HepG2 (cell line): ENCODE results near the gene PLEKHG5. TPM values are rescaled to one million over a fixed set of nuclear protein-coding genes. Genes with fewer than 3 reads are reported as not detected.
A peak's percentile ranks its signal among the peaks of the same experiment; 100 is the strongest.

Experiments
- ARHGAP35 ChIP-seq: sonication (generic); formaldehyde crosslinking; IDR thresholded peaks from 2 replicates; pipeline ENCODE4 v1.9.0; 2022; ENCODE audit warnings: mild to moderate bottlenecking, inconsistent platforms, moderate library complexity, missing genetic modification reagents, borderline replicate concordance
- ARNTL ChIP-seq: sonication (generic); formaldehyde crosslinking; IDR thresholded peaks from 2 replicates; pipeline ENCODE4 v1.4.0; 2020; ENCODE audit warnings: mild to moderate bottlenecking, missing genetic modification reagents
- EZH2 ChIP-seq: conservative IDR thresholded peaks from 2 replicates; pipeline ENCODE4 v1.6.1; 2012; ENCODE audit warnings: mild to moderate bottlenecking, low read depth, low read length, moderate library complexity
- HOXA5 ChIP-seq: sonication (generic); formaldehyde crosslinking; IDR thresholded peaks from 2 replicates; pipeline ENCODE4 v1.4.0; 2020; ENCODE audit warnings: missing genetic modification reagents
- KAT8 ChIP-seq: IDR thresholded peaks from 2 replicates; pipeline ENCODE4 v1.6.1; 2016; ENCODE audit warnings: missing genetic modification reagents, missing compliant biosample characterization
- LCORL ChIP-seq, 2 experiments: fragments of 450-650 bp in 1 of 2; sonication (generic) in 1 of 2; formaldehyde crosslinking in 1 of 2; IDR thresholded peaks; 2 replicates each; pipeline versions ENCODE4 v1.5.0 to v1.6.1; 2017 to 2020; ENCODE audit warnings: antibody characterized with exemption in 1 of 2, missing genetic modification reagents in 1 of 2
- NCOA5 ChIP-seq: sonication (generic); formaldehyde crosslinking; IDR thresholded peaks from 2 replicates; pipeline ENCODE4 v1.4.0; 2020; ENCODE audit warnings: missing genetic modification reagents
- NFE2L2 ChIP-seq: fragments of 150-350 bp; IDR thresholded peaks from 2 replicates; pipeline ENCODE4 v1.6.1; 2014; ENCODE audit warnings: low read length
- SNAI1 ChIP-seq: sonication (generic); formaldehyde crosslinking; IDR thresholded peaks from 2 replicates; pipeline ENCODE4 v1.5.0; 2020; ENCODE audit warnings: mild to moderate bottlenecking, missing genetic modification reagents, borderline replicate concordance
- SOX13 ChIP-seq, 3 experiments: fragments of 450-650 bp in 1 of 3; sonication (generic) in 1 of 3; formaldehyde crosslinking in 1 of 3; IDR thresholded peaks in 2 of 3; conservative IDR thresholded peaks in 1 of 3; 2 replicates each; pipeline versions ENCODE4 v1.5.0 to v1.6.1; 2016 to 2020; ENCODE audit warnings: antibody characterized with exemption in 1 of 3, mild to moderate bottlenecking in 1 of 3, missing compliant biosample characterization in 1 of 3, missing genetic modification reagents in 1 of 3, moderate library complexity in 1 of 3
- SP140L ChIP-seq: sonication (generic); formaldehyde crosslinking; IDR thresholded peaks from 2 replicates; pipeline ENCODE4 v1.4.0; 2020; ENCODE audit warnings: missing genetic modification reagents, borderline replicate concordance
- SP5 ChIP-seq: IDR thresholded peaks from 2 replicates; pipeline ENCODE4 v1.6.1; 2016; ENCODE audit warnings: low read depth, borderline replicate concordance
- SRSF4 ChIP-seq: fragments of 200-400 bp; formaldehyde crosslinking; IDR thresholded peaks from one replicate; pipeline ENCODE4 v1.6.1; 2018; ENCODE audit warnings: mild to moderate bottlenecking, low read depth, low read length, moderate library complexity; ENCODE audit not compliant: poor library complexity, severe bottlenecking
- ZNF20 ChIP-seq: sonication (generic); formaldehyde crosslinking; IDR thresholded peaks from 2 replicates; pipeline ENCODE4 v1.4.0; 2020; ENCODE audit warnings: mild to moderate bottlenecking, moderate library complexity, missing genetic modification reagents
- ZNF263 ChIP-seq: sonication (generic); formaldehyde crosslinking; IDR thresholded peaks from 2 replicates; pipeline ENCODE4 v1.4.0; 2020; ENCODE audit warnings: missing genetic modification reagents
- ZNF530 ChIP-seq: sonication (generic); formaldehyde crosslinking; IDR thresholded peaks from 2 replicates; pipeline ENCODE4 v1.5.0; 2020; ENCODE audit warnings: low read depth, mild to moderate bottlenecking, missing genetic modification reagents
- ZNF543 ChIP-seq: sonication (generic); formaldehyde crosslinking; IDR thresholded peaks from 2 replicates; pipeline ENCODE4 v1.4.0; 2020; ENCODE audit warnings: mild to moderate bottlenecking, missing genetic modification reagents
- ZNF776 ChIP-seq: sonication (generic); formaldehyde crosslinking; IDR thresholded peaks from 2 replicates; pipeline ENCODE4 v1.4.0; 2020; ENCODE audit warnings: mild to moderate bottlenecking, missing genetic modification reagents
- ZSCAN25 ChIP-seq: sonication (generic); formaldehyde crosslinking; IDR thresholded peaks from 2 replicates; pipeline ENCODE4 v1.8.0; 2022; ENCODE audit warnings: mild to moderate bottlenecking, missing genetic modification reagents
- polyA plus RNA-seq, 8 experiments: library from polyadenylated mRNA; depleted of rRNA in 3 of 8; stranded (reverse) in 7 of 8; unstranded in 1 of 8; fragments of >200 nt; fragmentation: Illumina TruSeq in 4 of 8; extraction: Trizol in 4 of 8; gene quantifications; 2 replicates each; pipeline versions ENCODE4 v1.2.1 to v1.2.3, GENCODE V29; 2011 to 2016; ENCODE audit warnings: low read depth in 4 of 8, missing spikeins in 1 of 8, mixed read lengths in 1 of 8; ENCODE audit not compliant: insufficient read depth in 1 of 8
- total RNA-seq, 5 experiments: library from RNA; depleted of rRNA; stranded (reverse); fragments of >200 nt; fragmentation: Illumina TruSeq; extraction: Trizol; gene quantifications; 2 replicates each; pipeline ENCODE4 v1.2.3, GENCODE V29; 2016; ENCODE audit warnings: low read depth in 1 of 5
- TF ChIP-seq, protein P1 (sequence below): sonication (generic); formaldehyde crosslinking; IDR thresholded peaks from 2 replicates; pipeline ENCODE4 v1.4.0; 2020; ENCODE audit warnings: mild to moderate bottlenecking, missing genetic modification reagents

The PLEKHG5 gene
- total and polyA plus RNA-seq, 2 of the 13 experiments (the other 11 are each of a cell fraction or from before 2014, with no cell fraction given), result 1.9 to 3.5 TPM

DNA sequence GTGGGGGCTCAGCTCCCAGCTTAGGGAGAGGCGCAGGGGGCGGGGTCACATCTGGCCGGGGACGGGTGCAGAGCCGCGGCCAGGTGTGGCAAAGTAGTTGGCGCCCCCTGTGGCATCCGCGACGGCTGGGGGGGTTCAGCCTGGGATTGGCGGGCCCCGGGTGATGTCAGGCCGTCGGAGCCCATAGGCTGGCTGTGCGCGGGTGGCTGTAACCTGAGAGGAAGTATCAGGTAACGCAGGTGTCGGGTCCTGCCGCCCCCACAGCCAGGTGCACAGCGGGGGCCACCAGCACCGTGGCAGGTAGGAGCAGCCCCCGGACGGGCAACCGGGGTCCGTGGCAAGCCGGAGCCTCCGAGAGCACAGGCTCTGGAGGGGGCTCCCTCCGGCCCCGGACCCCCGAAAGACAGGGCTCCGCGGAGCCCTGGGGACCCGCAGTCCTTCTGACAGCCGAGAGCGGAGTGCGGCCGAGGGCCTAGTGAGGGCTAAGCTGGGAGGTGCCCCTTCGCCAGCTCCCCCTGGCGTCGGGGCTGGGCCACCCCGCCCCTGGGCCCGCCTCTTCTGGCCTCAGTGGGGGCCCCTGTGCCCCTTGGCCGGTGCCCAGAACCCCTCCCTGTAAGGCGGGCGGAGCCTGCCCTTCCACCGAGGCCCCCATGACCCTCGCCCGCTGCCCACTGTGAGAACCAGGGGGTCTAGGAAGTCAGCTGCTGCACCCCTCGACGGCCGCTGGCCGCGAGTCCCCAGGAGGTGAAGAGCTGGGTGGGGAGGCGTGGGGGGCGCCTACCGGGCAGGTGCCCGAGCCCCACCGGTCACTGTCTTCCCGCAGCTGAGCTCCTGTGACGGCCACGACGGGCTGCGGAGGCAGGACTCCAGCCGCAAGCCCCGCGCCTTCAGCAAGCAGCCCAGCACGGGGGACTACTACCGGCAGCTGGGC lies 43.4 kb downstream of the PLEKHG5 start (continued):
- TF ChIP-seq, protein P1, sequence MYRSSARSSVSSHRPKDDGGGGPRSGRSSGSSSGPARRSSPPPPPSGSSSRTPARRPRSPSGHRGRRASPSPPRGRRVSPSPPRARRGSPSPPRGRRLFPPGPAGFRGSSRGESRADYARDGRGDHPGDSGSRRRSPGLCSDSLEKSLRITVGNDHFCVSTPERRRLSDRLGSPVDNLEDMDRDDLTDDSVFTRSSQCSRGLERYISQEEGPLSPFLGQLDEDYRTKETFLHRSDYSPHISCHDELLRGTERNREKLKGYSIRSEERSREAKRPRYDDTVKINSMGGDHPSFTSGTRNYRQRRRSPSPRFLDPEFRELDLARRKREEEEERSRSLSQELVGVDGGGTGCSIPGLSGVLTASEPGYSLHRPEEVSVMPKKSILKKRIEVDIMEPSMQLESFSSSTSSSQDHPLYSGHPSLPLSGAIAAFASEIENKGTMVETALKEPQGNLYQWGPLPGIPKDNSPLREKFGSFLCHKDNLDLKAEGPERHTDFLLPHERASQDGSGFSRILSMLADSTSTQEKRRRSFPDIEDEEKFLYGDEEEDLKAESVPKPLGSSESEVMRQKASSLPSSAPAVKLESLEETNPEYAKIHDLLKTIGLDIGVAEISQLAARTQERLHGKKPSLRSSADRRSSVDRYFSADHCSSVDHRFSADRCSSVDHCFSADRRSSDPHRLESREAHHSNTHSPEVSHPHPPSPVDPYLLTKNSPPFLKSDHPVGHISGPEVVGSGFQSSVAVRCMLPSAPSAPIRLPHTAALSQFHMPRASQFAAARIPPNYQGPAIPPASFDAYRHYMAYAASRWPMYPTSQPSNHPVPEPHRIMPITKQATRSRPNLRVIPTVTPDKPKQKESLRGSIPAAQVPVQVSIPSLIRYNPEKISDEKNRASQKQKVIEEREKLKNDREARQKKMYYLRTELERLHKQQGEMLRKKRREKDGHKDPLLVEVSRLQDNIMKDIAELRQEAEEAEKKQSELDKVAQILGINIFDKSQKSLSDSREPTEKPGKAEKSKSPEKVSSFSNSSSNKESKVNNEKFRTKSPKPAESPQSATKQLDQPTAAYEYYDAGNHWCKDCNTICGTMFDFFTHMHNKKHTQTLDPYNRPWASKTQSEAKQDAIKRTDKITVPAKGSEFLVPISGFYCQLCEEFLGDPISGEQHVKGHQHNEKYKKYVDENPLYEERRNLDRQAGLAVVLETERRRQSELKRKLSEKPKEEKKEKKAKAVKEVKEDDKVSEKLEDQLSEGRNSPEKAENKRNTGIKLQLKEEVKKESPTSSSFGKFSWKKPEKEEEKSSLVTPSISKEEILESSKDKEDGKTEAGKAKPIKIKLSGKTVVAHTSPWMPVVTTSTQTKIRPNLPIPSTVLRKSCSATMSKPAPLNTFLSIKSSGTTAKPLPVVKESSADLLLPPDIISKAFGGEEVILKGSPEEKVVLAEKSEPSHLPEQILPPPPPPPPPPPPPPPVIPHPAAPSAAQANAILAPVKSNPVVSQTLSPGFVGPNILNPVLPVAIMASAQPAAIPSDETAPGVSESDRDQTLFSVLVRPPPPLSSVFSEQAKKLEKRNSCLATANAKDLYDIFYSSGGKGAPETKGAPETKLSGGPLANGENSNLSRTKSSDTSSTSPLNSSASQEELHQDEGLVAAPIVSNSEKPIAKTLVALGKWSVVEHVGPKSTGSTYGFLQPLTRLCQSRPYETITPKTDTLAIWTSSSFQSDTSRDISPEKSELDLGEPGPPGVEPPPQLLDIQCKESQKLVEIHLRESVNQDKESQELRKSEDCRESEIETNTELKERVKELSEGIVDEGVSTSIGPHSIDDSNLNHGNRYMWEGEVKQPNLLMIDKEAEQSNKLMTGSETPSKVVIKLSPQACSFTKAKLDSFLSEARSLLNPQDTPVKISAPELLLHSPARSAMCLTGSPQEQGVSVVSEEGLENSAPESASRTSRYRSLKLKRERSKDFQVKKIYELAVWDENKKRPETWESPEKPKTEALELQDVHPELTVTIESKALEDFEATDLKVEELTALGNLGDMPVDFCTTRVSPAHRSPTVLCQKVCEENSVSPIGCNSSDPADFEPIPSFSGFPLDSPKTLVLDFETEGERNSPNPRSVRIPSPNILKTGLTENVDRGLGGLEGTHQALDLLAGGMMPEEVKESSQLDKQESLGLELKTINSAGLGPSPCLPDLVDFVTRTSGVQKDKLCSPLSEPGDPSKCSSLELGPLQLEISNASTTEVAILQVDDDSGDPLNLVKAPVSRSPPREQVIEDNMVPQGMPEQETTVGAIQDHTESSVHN (CRISPR knock-in tag), result peak; percentile 7; the same call in 1 of the 2 replicates
- peak; percentile 94 for TF ChIP-seq SP5 (CRISPR knock-in tag)
- no peak for TF ChIP-seq ARHGAP35
- TF ChIP-seq NFE2L2, result no peak
- TF ChIP-seq SOX13 (IDR thresholded peaks at IDR 0.05), result no peak
- TF ChIP-seq SOX13 (CRISPR knock-in tag; conservative IDR thresholded peaks at IDR 0.05 in 1 of 2, IDR thresholded peaks at IDR 0.05 in 1 of 2), result peak in 1 of 2 experiments; percentile 39; a peak in 1 of 4 replicates
- TF ChIP-seq SRSF4, result no peak
- TF ChIP-seq LCORL (IDR thresholded peaks at IDR 0.05), result no peak
- 0 out of 2 replicates have a peak, but pooled peaks have one; percentile 14 for TF ChIP-seq LCORL (CRISPR knock-in tag; IDR thresholded peaks at IDR 0.05)
- peak; percentile 63 for TF ChIP-seq ZNF543 (CRISPR knock-in tag)
- no peak; the same call in 1 of the 2 replicates for TF ChIP-seq ZSCAN25 (CRISPR knock-in tag)
- peak; percentile 30; the same call in 1 of the 2 replicates for TF ChIP-seq ZNF263 (CRISPR knock-in tag)
- no peak; the same call in 1 of the 2 replicates for TF ChIP-seq ZNF776 (CRISPR knock-in tag)
- no peak for TF ChIP-seq SP140L (CRISPR knock-in tag)
- peak; percentile 59 for TF ChIP-seq KAT8
- TF ChIP-seq SNAI1 (CRISPR knock-in tag), result peak; percentile 91
- TF ChIP-seq ZNF20 (CRISPR knock-in tag), result peak; percentile 69; the same call in 1 of the 2 replicates
- peak; percentile 79 for TF ChIP-seq ARNTL (CRISPR knock-in tag)
- TF ChIP-seq HOXA5 (CRISPR knock-in tag), result peak; percentile 19; the same call in 1 of the 2 replicates
- no peak for TF ChIP-seq ZNF530
- TF ChIP-seq EZH2, result no peak
- no peak for TF ChIP-seq NCOA5 (CRISPR knock-in tag)
